SK-N-SH (cell line): ENCODE data around the gene AHCYL2. TPM values are rescaled to one million over a fixed set of nuclear protein-coding genes. Genes with fewer than 3 reads are reported as not detected.

ENCODE experiments used
- CTCF ChIA-PET: fragments of 300-600, 350-600 bp; formaldehyde crosslinking; extraction: SDS; loops from one replicate; lab custom pipeline; 2021; lab: Yijun Ruan, JAX
- POLR2A ChIA-PET: fragments of 350-600 bp; sonication (Branson Sonifier 250); formaldehyde crosslinking; extraction: SDS; loops from one replicate; lab custom pipeline; 2020; ENCODE audit warnings: antibody characterized with exemption, inconsistent platforms; lab: Yijun Ruan, JAX
- DNase-seq: peaks from one replicate; pipeline ENCODE4 v3.0.0; 2012
- H2AFZ ChIP-seq: fragments of 200-600 bp; sonication (generic); 2 replicates; pipeline ENCODE4 v1.8.1; 2016; ENCODE audit warnings: antibody characterized with exemption, mild to moderate bottlenecking, low read depth
- H3F3A ChIP-seq: fragments of 200-600 bp; sonication (generic); replicated peaks from 2 replicates; pipeline ENCODE3; 2016; ENCODE audit warnings: antibody characterized with exemption, mild to moderate bottlenecking; ENCODE audit not compliant: insufficient read depth
- H3K27ac ChIP-seq, 2 experiments: fragments of 200-500 bp in 1 of 2; fragments of 200-600 bp in 1 of 2; sonication (Bioruptor generic) in 1 of 2; sonication (generic), shearing (Covaris generic) in 1 of 2; 2 replicates each; pipeline versions ENCODE4 v1.5.1 to v1.6.1; 2014 to 2016; ENCODE audit warnings: low read depth in 2 of 2, inconsistent platforms in 1 of 2, low read length in 1 of 2, mild to moderate bottlenecking in 1 of 2, mixed read lengths in 1 of 2
- H3K27me3 ChIP-seq: fragments of 200-600 bp; sonication (generic), shearing (Covaris generic); 2 replicates; pipeline ENCODE4 v1.6.1; 2016; ENCODE audit warnings: mixed run types; ENCODE audit not compliant: insufficient read depth
- H3K36me3 ChIP-seq, 2 experiments: fragments of 200-500 bp in 1 of 2; fragments of 200-600 bp in 1 of 2; sonication (Bioruptor generic) in 1 of 2; sonication (generic) in 1 of 2; replicated peaks in 1 of 2; 2 replicates each; pipeline versions ENCODE3 to v1.5.1; 2014 to 2016; ENCODE audit warnings: low read length in 1 of 2, mild to moderate bottlenecking in 1 of 2; ENCODE audit not compliant: insufficient read depth in 2 of 2, control insufficient read depth in 1 of 2
- H3K4me1 ChIP-seq, 2 experiments: fragments of 200-500 bp in 1 of 2; fragments of 200-600 bp in 1 of 2; sonication (Bioruptor generic) in 1 of 2; sonication (generic), shearing (Covaris generic) in 1 of 2; 2 replicates each; pipeline versions ENCODE4 v1.5.1 to v1.6.1; 2014 to 2016; ENCODE audit warnings: low read depth in 1 of 2, low read length in 1 of 2, mixed run types in 1 of 2; ENCODE audit not compliant: insufficient read depth in 2 of 2, control insufficient read depth in 1 of 2
- H3K4me2 ChIP-seq: fragments of 200-600 bp; sonication (generic), shearing (Covaris generic); 2 replicates; pipeline ENCODE4 v1.6.1; 2017; ENCODE audit warnings: mixed run types
- H3K4me3 ChIP-seq, 2 experiments: fragments of 200-500 bp in 1 of 2; fragments of 200-600 bp in 1 of 2; sonication (Bioruptor generic) in 1 of 2; sonication (generic), shearing (Covaris generic) in 1 of 2; 2 replicates each; pipeline versions ENCODE4 v1.5.1 to v1.8.1; 2014 to 2016; ENCODE audit warnings: low read depth in 2 of 2, inconsistent platforms in 1 of 2, low read length in 1 of 2, mild to moderate bottlenecking in 1 of 2, mixed read lengths in 1 of 2, moderate library complexity in 1 of 2
- H3K79me2 ChIP-seq: fragments of 200-600 bp; sonication (generic); 2 replicates; pipeline ENCODE4 v1.8.1; 2017; ENCODE audit warnings: mild to moderate bottlenecking; ENCODE audit not compliant: insufficient read depth
- H3K9ac ChIP-seq: fragments of 200-600 bp; sonication (generic); 2 replicates; pipeline ENCODE4 v1.6.1; 2017; ENCODE audit warnings: mixed run types
- H3K9me2 ChIP-seq: fragments of 200-600 bp; sonication (generic); 2 replicates; pipeline ENCODE4 v1.6.1; 2017; ENCODE audit warnings: mixed run types
- H3K9me3 ChIP-seq: fragments of 200-600 bp; sonication (generic); 2 replicates; pipeline ENCODE4 v1.6.1; 2017; ENCODE audit warnings: mixed run types, mild to moderate bottlenecking, moderate library complexity
- H4K20me1 ChIP-seq: fragments of 200-600 bp; sonication (generic); 2 replicates; pipeline ENCODE4 v1.6.1; 2017; ENCODE audit warnings: mild to moderate bottlenecking, mixed run types; ENCODE audit not compliant: insufficient read depth
- CHD2 ChIP-seq: fragments of 150-350 bp; IDR thresholded peaks from 2 replicates; pipeline ENCODE4 v1.6.1; 2018; ENCODE audit warnings: low read length; ENCODE audit not compliant: partially characterized antibody
- ELF1 ChIP-seq: IDR thresholded peaks from 2 replicates; pipeline ENCODE4 v1.4.0; 2012
- EP300 ChIP-seq, 2 experiments: IDR thresholded peaks; 2 replicates each; pipeline versions ENCODE4 v1.4.0 to v1.6.1; 2012; ENCODE audit warnings: borderline replicate concordance in 1 of 2, low read depth in 1 of 2, low read length in 1 of 2
- EZH2phosphoT487 ChIP-seq: fragments of 200-600 bp; sonication (generic); IDR thresholded peaks from 2 replicates; pipeline ENCODE4 v1.6.1; 2017; ENCODE audit warnings: low read depth, mixed run types, mild to moderate bottlenecking, antibody characterized with exemption, moderate library complexity, borderline replicate concordance
- FOXJ3 ChIP-seq: sonication (generic); formaldehyde crosslinking; IDR thresholded peaks from 2 replicates; pipeline ENCODE4 v1.5.1; 2020; ENCODE audit warnings: mild to moderate bottlenecking, missing genetic modification reagents
- FOXM1 ChIP-seq: IDR thresholded peaks from 2 replicates; pipeline ENCODE4 v1.4.0; 2012; ENCODE audit warnings: low read depth, mild to moderate bottlenecking
- MAX ChIP-seq: IDR thresholded peaks from 2 replicates; pipeline ENCODE4 v1.4.0; 2012; ENCODE audit warnings: low read depth
- MEF2A ChIP-seq: IDR thresholded peaks from 2 replicates; pipeline ENCODE4 v1.4.0; 2012; ENCODE audit warnings: low read depth, borderline replicate concordance
- NFIC ChIP-seq: IDR thresholded peaks from 2 replicates; pipeline ENCODE4 v1.4.0; 2012; ENCODE audit warnings: borderline replicate concordance
- POLR2AphosphoS5 ChIP-seq: IDR thresholded peaks from 2 replicates; pipeline ENCODE4 v1.6.1; 2012; ENCODE audit warnings: low read depth, low read length
- RCOR1 ChIP-seq: fragments of 150-350 bp; IDR thresholded peaks from 2 replicates; pipeline ENCODE4 v1.6.1; 2017; ENCODE audit warnings: antibody characterized with exemption, low read length
- RFX5 ChIP-seq: IDR thresholded peaks from 2 replicates; pipeline ENCODE4 v1.6.1; 2012; ENCODE audit warnings: mild to moderate bottlenecking, improper control_type of control experiment, low read length
- SIN3A ChIP-seq: IDR thresholded peaks from 2 replicates; pipeline ENCODE4 v1.6.1; 2012; ENCODE audit warnings: low read depth, mild to moderate bottlenecking, low read length, moderate library complexity, borderline replicate concordance
- TAF1 ChIP-seq: IDR thresholded peaks from 2 replicates; pipeline ENCODE4 v1.6.1; 2012; ENCODE audit warnings: low read depth, mild to moderate bottlenecking, low read length, moderate library complexity, borderline replicate concordance
- TCF12 ChIP-seq: IDR thresholded peaks from 2 replicates; pipeline ENCODE4 v1.4.0; 2012
- TEAD4 ChIP-seq: IDR thresholded peaks from 2 replicates; pipeline ENCODE4 v1.4.0; 2012; ENCODE audit warnings: mild to moderate bottlenecking, borderline replicate concordance; ENCODE audit not compliant: insufficient read depth
- ZBTB33 ChIP-seq: IDR thresholded peaks from 2 replicates; pipeline ENCODE4 v1.4.0; 2012; ENCODE audit warnings: low read depth, borderline replicate concordance
- WGBS: methylation state at CpG from one replicate; pipeline ENCODE4 v1.1.6; 2017; ENCODE audit warnings: low lambda C conversion rate; 5-methylcytosine and 5-hydroxymethylcytosine counted together
- polyA plus RNA-seq, 3 experiments: library from polyadenylated mRNA; depleted of rRNA; stranded (reverse); fragments of >200 nt; gene quantifications; 2 replicates each; pipeline ENCODE4 v1.2.3, GENCODE V29; 2012
- TF ChIP-seq, protein P1 (sequence below): fragments of 150-350 bp; IDR thresholded peaks from 2 replicates; pipeline ENCODE4 v1.6.1; 2016; ENCODE audit warnings: mild to moderate bottlenecking, low read depth, low read length
- TF ChIP-seq, protein P2 (sequence below): fragments of 150-350 bp; IDR thresholded peaks from 2 replicates; pipeline ENCODE4 v1.6.1; 2017; ENCODE audit warnings: antibody characterized with exemption, low read length, low read depth, borderline replicate concordance

Gene AHCYL2
- polyA plus RNA-seq, 1 of the 3 experiments (the other 2 are of a cell fraction): 20.4 TPM

DNA sequence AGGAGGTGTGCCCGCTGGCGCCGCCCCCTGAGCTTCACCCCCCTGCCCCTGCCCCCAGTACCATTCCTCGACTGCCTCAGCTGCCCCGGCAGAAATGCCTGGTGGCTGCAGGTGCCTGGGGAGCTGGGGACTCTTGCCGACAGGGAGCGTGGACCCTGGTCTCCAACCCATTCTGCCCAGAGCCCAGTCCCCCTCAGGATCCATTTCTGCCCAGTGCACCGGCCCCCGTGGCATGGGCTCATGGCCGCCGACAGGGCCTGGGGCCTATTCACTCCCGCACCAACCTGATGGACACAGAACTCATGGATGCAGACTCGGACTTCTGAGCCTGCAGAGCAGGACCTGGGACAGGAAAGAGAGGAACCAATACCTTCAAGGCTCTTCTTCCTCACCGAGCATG lies 12.7 kb upstream of the AHCYL2 start:
- H3K4me1 ChIP-seq: peaks cover 0 to 6% of the 10 kb centered on the region in 2 experiments; a peak in 1 of 4 replicates
- no peak overlapping the region for H2AFZ ChIP-seq
- 97% methylated on average over 14 of the region's 14 CpGs for WGBS
- no peaks in the 10 kb centered on the region for H3K9me3 ChIP-seq
- H3F3A ChIP-seq: no peaks in the 10 kb centered on the region
- H3K9me2 ChIP-seq: no peaks in the 10 kb centered on the region
- H3K79me2 ChIP-seq: no peaks in the 10 kb centered on the region
- peaks cover 14 to 28% of the 10 kb centered on the region in 2 experiments for H3K36me3 ChIP-seq
- ChIA-PET CTCF (interaction anchor here (0.6 to 14.2 kb wide), 8 partner anchors 13 to 156 kb away, joined by 3 to 385 read pairs (median 16); no protein-coding TSS in a partner anchor), POLR2A (no interaction called here)
- TF ChIP-seq ZBTB33 (no peak), SIN3A (no peak), TEAD4 (no peak), FOXM1 (no peak), TCF12 (no peak), ELF1 (no peak), EP300 (IDR thresholded peaks at IDR 0.05; ENCODE audit: borderline replicate concordance in 1 of 2, low read depth in 1 of 2, low read length in 1 of 2) (no peak), NFIC (no peak), RFX5 (no peak), RCOR1 (no peak), TAF1 (no peak), POLR2AphosphoS5 (no peak), EZH2phosphoT487 (no peak), CHD2 (no peak), MEF2A (no peak), MAX (no peak), FOXJ3 (no peak)
- TF ChIP-seq, protein P1, sequence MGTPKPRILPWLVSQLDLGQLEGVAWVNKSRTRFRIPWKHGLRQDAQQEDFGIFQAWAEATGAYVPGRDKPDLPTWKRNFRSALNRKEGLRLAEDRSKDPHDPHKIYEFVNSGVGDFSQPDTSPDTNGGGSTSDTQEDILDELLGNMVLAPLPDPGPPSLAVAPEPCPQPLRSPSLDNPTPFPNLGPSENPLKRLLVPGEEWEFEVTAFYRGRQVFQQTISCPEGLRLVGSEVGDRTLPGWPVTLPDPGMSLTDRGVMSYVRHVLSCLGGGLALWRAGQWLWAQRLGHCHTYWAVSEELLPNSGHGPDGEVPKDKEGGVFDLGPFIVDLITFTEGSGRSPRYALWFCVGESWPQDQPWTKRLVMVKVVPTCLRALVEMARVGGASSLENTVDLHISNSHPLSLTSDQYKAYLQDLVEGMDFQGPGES: no peak
- TF ChIP-seq, protein P2, sequence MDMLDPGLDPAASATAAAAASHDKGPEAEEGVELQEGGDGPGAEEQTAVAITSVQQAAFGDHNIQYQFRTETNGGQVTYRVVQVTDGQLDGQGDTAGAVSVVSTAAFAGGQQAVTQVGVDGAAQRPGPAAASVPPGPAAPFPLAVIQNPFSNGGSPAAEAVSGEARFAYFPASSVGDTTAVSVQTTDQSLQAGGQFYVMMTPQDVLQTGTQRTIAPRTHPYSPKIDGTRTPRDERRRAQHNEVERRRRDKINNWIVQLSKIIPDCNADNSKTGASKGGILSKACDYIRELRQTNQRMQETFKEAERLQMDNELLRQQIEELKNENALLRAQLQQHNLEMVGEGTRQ: no peak
- H3K9ac ChIP-seq: no peak overlapping the region
- H4K20me1 ChIP-seq: no peaks in the 10 kb centered on the region
- no peak overlapping the region for H3K4me2 ChIP-seq
- DNase-seq: no peak
- H3K27me3 ChIP-seq: no peaks in the 10 kb centered on the region
- no peak overlapping the region for H3K4me3 ChIP-seq
- no peak overlapping the region for H3K27ac ChIP-seq
